Mononuclear cell (primary cell): Measurements from ENCODE around the gene MED17. TPM values are rescaled to one million over a fixed set of nuclear protein-coding genes. Genes with fewer than 3 reads are reported as not detected.

Experiments
- H3K27me3 ChIP-seq: 2 replicates; pipeline ENCODE4 v1.6.0; 2011; ENCODE audit warnings: low read length, control low read depth; ENCODE audit not compliant: insufficient read depth
- H3K4me1 ChIP-seq: 2 replicates; pipeline ENCODE4 v1.5.1; 2011; ENCODE audit warnings: mild to moderate bottlenecking, low read length, control low read depth; ENCODE audit not compliant: insufficient read depth
- H3K4me3 ChIP-seq: 2 replicates; pipeline ENCODE4 v1.5.1; 2011; ENCODE audit warnings: mild to moderate bottlenecking, low read length, moderate library complexity
- H3K9me3 ChIP-seq: 2 replicates; pipeline ENCODE4 v1.5.1; 2011; ENCODE audit warnings: low read depth, mild to moderate bottlenecking, control low read depth, low read length
- total RNA-seq: library from RNA; depleted of rRNA; stranded (reverse); fragments of >200 nt; gene quantifications from one replicate; pipeline ENCODE4 v1.2.3, GENCODE V29; 2012

The MED17 gene, protein sequence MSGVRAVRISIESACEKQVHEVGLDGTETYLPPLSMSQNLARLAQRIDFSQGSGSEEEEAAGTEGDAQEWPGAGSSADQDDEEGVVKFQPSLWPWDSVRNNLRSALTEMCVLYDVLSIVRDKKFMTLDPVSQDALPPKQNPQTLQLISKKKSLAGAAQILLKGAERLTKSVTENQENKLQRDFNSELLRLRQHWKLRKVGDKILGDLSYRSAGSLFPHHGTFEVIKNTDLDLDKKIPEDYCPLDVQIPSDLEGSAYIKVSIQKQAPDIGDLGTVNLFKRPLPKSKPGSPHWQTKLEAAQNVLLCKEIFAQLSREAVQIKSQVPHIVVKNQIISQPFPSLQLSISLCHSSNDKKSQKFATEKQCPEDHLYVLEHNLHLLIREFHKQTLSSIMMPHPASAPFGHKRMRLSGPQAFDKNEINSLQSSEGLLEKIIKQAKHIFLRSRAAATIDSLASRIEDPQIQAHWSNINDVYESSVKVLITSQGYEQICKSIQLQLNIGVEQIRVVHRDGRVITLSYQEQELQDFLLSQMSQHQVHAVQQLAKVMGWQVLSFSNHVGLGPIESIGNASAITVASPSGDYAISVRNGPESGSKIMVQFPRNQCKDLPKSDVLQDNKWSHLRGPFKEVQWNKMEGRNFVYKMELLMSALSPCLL
- 48.0 TPM for total RNA-seq

DNA sequence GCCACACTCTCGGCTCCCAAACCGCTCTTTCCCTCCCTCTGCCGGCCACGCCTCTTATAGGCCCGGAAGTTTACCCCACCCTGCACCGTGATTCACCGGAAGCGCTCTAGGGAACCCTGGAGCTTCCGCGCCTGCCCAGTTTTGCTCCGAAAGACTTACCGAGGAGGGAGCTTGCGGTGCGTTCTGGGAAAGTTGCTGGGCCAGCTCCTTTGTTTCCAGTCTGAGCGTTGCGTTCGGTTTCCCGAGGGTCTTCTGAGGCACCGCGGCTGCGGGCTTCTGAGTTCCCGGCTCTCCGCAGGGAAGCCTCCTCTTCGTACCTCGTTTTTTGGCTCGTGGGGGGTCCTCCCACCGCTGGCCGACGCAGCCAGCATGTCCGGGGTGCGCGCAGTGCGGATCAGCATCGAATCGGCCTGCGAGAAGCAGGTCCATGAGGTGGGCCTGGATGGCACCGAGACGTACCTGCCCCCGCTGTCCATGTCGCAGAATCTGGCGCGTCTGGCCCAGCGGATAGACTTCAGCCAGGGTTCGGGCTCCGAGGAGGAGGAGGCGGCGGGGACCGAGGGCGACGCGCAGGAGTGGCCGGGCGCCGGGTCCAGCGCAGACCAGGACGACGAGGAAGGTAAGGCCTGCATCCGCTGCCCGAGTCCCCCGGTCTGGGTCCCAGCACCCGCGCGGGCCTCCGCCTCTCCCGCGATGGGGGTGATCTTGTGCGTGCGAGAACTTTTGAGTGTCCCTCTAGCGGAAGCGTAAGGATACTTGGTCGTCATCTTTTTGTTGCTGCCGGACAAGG, at the start of gene MED17:
MED17 (plus strand) TSS at position 138 of the 790 bp plus-strand sequence; CDS start at position 370, 232 bp downstream.
- H3K4me1 ChIP-seq, result peaks cover 24% of the 10 kb centered on the region
- H3K27me3 ChIP-seq, result no peaks in the 10 kb centered on the region
- peak within 1 kb of the TSS; percentile 87 for H3K4me3 ChIP-seq
- no peaks in the 10 kb centered on the region for H3K9me3 ChIP-seq

DNA sequence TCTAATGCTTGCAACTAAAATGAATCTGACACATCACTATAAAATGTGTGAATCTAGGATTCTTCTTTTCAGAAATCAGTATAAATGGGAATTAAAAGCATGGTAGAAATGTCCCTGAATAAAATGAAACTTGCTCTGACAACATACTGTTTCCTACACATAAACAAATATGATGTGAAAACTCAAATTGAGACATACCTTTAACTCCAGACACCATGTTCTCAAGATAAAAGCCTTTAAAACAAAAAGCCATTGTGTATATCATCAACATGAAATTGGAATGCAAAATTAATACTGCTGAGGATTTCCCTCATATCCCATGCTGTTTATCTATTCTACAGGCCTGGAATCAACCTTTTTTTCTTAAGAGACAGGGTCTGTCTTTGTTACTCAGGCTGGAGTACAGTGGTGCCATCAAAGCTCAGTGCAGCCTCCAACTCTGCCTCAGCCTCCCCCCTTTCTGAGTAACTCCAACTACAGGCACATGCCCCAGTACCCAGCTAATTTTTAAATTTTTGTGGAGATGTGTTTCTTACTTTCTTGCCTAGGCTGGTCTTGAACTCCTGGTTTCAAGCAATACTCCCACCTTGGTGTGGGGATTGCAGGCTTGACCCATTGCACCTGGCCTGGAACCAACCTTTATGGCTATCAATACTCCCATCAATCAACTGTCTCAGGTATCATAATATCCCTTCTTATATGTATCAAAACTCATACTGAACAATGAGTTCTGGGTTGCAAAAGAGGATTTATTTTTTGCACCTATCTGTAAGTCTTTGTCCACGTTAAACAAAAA, 49.5 kb upstream of the MED17 start:
- Histone ChIP-seq H3K4me1 (peaks cover 19% of the 10 kb centered on the region), H3K27me3 (no peaks in the 10 kb centered on the region), H3K9me3 (no peaks in the 10 kb centered on the region), H3K4me3 (no peak overlapping the region)

DNA sequence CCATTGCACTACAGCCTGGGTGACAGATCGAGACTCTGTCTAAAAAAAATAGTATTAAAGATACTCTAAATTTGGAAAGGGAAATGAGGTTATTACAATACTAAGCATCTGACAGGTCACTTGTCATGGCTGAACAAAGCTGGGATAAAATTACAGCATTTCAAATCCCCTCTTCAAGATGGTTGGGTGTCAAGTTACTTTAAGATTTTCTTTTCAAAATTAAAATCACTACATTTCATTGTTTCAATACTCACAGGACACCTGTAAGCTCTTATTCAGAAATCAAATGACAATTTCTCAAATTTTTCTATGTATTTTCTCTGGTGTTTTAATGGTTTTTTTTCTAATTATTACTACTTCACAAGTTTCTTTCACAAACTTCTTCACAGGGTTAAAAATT, 48.5 kb upstream of the MED17 start:
- peaks cover 28% of the 10 kb centered on the region for H3K4me1 ChIP-seq

DNA sequence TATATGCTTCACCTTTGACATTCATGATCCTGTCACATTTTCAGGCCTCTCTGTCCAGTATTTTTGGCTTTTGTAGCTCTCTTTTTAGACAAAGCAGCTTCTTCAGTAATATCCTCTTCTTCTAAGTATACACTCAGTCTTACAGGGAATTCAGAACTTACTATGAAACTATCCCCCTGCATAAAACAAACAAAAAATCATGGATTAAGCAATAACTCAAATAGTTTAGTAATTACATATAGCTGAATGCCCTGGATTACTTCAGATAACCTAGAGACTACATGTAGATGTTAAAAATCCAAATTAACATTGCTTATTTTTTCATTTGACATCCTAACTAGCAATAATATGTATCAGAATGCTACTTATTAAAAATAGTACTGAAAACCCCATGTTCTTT, 48.0 kb upstream of the MED17 start:
- Histone ChIP-seq H3K4me1 (peaks cover 28% of the 10 kb centered on the region), H3K27me3 (no peaks in the 10 kb centered on the region), H3K4me3 (no peak overlapping the region), H3K9me3 (no peaks in the 10 kb centered on the region)

More for the DNA sequence above, 48.5 kb upstream of the MED17 start:
- H3K4me3 ChIP-seq, result no peak overlapping the region
- H3K9me3 ChIP-seq, result no peaks in the 10 kb centered on the region
- no peaks in the 10 kb centered on the region for H3K27me3 ChIP-seq

DNA sequence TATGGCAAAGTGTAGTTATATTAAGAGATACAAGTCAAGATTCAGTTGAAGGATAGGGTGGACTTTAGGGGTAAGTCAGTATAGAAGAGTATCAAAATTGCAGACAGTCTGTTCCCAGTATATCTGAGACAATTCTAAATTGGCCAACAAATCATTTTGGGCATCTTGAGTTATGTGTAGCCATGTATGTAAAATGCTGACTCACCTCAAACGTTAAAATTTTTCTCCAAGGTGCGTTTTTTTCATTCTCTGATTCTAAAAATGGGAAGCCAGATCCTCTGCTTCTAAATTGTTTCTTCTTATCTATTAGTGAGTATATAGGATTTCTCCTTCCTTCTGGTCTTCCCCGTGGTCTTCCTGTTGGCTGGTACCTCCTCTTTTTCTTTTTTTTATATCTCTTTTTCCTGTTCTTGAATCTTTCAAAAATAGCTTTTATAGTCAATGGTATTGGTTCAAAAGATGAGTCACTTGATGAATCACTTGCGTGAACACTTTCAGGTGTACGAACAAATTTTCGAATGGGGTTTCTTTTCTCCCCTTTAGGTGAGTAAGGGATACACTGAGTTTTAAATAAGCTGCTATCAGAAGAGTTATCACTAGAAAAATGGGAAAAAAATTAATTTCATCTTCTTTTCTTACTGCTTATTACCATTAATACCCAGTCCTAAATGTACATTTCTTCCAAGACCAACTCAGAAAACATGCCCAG, 46.0 kb upstream of the MED17 start:
- Histone ChIP-seq H3K4me1 (peaks cover 39% of the 10 kb centered on the region), H3K4me3 (no peak overlapping the region), H3K9me3 (no peaks in the 10 kb centered on the region), H3K27me3 (no peaks in the 10 kb centered on the region)

DNA sequence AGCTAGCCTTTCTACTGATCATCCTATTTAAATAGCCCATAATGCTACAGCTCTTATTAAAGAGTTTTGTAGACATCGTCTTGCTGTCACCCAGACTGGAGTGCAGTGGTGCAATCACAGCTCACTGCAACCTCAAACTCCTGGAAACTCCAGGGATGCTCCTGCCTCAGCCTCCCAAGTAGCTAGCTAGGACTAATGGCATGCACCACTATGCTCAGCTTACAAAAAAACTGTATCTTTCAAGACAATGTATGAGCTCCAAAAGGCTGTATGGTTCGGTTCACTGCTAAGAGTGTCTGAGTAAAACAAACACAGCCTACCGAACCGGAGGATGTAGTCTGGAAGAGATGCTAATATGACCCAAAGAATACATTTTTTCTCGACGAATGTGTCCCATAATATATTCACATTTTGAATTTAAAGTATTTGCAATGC, 45.4 kb upstream of the MED17 start:
- peaks cover 36% of the 10 kb centered on the region for H3K4me1 ChIP-seq
- H3K9me3 ChIP-seq, result no peaks in the 10 kb centered on the region
- H3K27me3 ChIP-seq, result no peaks in the 10 kb centered on the region
- H3K4me3 ChIP-seq, result no peak overlapping the region

DNA sequence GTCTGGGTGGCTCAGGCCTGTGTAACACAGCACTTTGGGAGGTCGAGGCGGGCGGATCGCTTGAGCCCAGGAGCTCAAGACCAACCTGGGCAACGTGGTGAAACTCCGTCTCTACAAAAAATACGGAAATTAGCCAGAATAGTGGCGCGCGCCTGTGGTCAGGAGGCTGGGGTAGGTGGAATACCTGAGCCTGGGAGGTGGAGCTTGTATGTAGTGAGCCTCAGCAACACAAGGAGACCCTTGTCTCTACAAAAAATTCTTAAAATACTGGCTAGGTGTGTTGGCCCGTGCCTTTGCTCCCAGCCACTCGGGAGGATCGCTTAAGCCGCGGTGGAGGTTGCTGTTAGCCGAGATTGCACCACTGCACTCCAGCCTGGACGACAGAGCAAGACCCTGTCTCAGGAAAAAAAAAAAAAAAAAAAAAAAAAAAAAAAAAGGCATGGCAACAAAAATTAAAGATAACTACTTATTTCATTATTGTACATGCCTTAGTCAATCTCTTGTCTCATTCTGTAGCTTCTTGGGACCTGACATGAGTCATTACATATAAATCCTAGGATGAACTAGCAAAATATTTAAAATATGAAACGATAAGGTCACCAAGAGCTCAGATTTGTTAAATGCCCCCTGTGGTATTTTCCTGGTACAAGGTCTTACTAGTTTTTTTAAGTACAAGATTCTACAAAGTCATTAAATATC, 43.9 kb upstream of the MED17 start:
- H3K27me3 ChIP-seq, result no peaks in the 10 kb centered on the region
- peaks cover 32% of the 10 kb centered on the region for H3K4me1 ChIP-seq
- H3K4me3 ChIP-seq, result peak overlapping the region; percentile 78
- H3K9me3 ChIP-seq, result no peaks in the 10 kb centered on the region

DNA sequence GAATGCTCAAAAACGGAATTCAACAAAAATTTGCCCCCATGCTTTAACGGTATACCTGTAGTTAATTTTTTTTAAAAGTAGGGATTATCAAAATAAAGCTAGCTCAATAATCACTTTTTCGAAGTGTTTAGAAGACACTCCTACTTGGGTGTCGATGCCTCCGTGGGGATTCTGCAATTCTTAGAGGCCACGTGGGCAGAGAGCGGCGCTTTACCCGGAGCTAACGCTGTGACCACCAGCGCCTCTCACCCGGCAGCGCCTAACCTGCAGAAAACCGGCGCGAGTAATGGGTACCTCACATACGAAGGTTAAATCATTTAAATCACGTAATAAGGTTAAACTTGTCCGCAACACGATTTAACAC, 43.4 kb upstream of the MED17 start:
- H3K9me3 ChIP-seq, result no peaks in the 10 kb centered on the region
- H3K27me3 ChIP-seq, result no peaks in the 10 kb centered on the region
- peak overlapping the region; percentile 78 for H3K4me3 ChIP-seq
- peaks cover 32% of the 10 kb centered on the region for H3K4me1 ChIP-seq

DNA sequence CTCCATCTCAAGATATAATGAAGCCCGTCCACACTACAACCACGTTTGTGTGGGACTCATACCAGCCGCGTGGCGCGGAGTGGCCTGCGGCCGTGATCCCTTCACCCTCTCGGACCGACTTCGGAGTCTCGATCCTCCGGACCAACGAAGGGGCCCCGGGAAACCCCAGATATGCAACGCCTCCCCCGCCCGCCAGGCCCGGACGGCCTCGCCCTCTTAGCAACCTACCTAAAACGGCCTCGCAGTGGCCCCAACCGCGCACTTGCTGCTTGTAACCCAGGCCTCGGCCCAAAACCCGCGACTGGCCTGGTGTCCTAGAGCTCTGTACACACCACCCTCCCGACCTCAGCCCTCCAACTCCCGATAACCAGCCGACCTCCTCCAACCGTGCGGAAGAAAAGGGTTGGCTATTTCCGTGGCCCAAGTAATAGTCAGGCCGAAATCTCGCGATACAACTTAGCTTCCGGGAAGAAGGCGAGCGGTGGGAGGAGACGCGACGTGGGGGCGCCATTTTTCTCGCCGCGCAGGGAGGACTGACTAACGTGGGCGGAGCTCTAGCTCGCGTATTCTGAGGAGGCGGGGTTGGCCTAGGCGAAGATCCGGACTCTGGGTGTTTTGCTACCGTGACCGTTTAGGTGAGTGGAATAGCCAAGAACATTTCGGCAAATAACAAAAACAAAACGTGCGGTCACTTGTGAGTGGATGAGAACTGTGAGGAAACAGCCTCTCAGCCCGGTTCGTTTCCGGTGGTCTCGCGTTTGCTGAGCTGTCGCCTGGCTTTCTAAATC, 42.8 kb upstream of the MED17 start, which contains the start of the genes C11orf54 and TAF1D:
C11orf54 (plus strand) TSS at position 579 of the 788 bp plus-strand sequence. CDS start 5,722 bp downstream, outside the sequence.
TAF1D (minus strand) TSS at position 402 of the 788 bp plus-strand sequence. CDS start 2,191 bp downstream, outside the sequence.
- Histone ChIP-seq H3K4me3 (peak within 1 kb of the TSS; percentile 78), H3K27me3 (no peaks in the 10 kb centered on the region), H3K4me1 (peaks cover 32% of the 10 kb centered on the region), H3K9me3 (no peaks in the 10 kb centered on the region)

DNA sequence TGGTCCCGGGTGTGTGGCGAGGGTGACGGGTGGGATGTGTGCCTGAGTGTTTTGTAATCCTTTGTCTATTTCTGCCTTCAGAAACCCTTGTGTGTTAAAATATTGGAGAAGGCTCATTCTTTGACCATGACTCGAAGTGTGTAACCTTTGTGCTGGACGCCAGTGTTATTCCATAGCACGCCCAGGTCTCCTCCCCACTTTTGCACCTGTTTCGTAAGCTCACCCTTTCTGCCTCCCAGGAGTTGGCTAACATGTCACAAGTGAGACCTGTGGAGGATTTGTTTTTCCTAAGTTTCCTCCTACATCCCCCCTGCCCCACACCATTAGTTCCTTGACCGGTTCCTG, 42.2 kb upstream of the MED17 start:
- no peaks in the 10 kb centered on the region for H3K9me3 ChIP-seq
- H3K4me1 ChIP-seq, result peaks cover 32% of the 10 kb centered on the region
- H3K4me3 ChIP-seq, result peak overlapping the region; percentile 78
- H3K27me3 ChIP-seq, result no peaks in the 10 kb centered on the region

DNA sequence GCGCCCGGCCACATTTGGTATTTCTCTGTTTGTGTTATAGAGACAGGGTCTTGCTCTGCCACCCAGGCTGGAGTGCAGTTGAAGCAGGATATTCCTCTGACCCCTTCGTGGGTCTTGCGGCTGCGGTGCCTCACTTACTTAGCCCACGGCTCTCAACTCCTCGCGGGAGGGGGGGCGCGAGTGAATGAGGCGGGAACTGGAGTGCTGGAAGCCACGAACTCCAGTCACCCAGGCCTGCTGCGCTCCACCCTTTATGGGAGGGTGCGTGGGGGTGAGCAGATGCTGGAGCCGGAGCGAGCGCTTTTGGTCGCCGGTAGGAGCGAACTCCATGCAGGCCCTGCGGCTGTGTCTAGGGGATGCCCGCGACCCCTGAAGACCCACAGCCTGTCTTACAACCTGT, 40.8 kb upstream of the MED17 start:
- Histone ChIP-seq H3K27me3 (no peaks in the 10 kb centered on the region), H3K4me3 (no peak overlapping the region), H3K9me3 (no peaks in the 10 kb centered on the region), H3K4me1 (peaks cover 28% of the 10 kb centered on the region)

DNA sequence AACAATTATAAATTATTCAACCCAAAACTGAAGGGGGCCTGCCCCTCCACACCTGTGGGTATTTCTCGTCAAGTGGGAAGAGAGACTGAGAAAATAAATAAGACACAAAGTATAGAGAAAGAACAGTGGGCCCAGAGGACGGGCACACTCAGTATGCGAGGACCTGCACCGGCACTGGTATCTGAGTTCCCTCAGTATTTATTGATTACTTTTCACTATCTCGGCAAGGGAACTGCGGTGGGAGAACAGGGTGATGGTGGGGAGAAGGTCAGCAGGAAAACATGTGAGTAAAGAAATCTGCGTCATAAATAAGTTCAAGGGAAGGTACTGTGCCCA, 39.4 kb upstream of the MED17 start:
- Histone ChIP-seq H3K27me3 (no peaks in the 10 kb centered on the region), H3K4me1 (peaks cover 20% of the 10 kb centered on the region), H3K4me3 (no peak overlapping the region), H3K9me3 (no peaks in the 10 kb centered on the region)
